ENCODE measurements around the gene KRTAP13-2.

The KRTAP13-2 gene

GRCh38 chr21:30372139-30372770 lies at the start of gene KRTAP13-2:
Gene KRTAP13-2, minus strand, starts transcription at chr21:30372271. Its CDS starts 58 bp downstream, at chr21:30372213.
- DNase-seq, result no peak

- no peak for DNase-seq
Measured at GRCh38 chr21:30415993-30416392, 43.9 kb upstream of the KRTAP13-2 start.

GRCh38 chr21:30408782-30409494 lies 36.9 kb upstream of the KRTAP13-2 start:
- no peak for DNase-seq

- no peak for DNase-seq
Measured at GRCh38 chr21:30395731-30396130, 23.7 kb upstream of the KRTAP13-2 start, which contains the start of gene KRTAP13-1. Gene KRTAP13-1, plus strand, starts transcription at chr21:30396031. Its CDS starts 56 bp downstream, at chr21:30396087.

- no peak for DNase-seq
Measured at GRCh38 chr21:30391492-30392025, 19.5 kb upstream of the KRTAP13-2 start.

- DNase-seq, result no peak
Measured at GRCh38 chr21:30382201-30382600, 10.1 kb upstream of the KRTAP13-2 start.

GRCh38 chr21:30355906-30356305 lies 16.2 kb downstream of the KRTAP13-2 start:
- no peak for DNase-seq

- DNase-seq, result no peak
Measured at GRCh38 chr21:30354308-30355005, 17.6 kb downstream of the KRTAP13-2 start.

- DNase-seq, result no peak
Measured at GRCh38 chr21:30351534-30351933, 20.5 kb downstream of the KRTAP13-2 start.

- no peak for DNase-seq
Measured at GRCh38 chr21:30349572-30349971, 22.5 kb downstream of the KRTAP13-2 start.

GRCh38 chr21:30348506-30348905 lies 23.6 kb downstream of the KRTAP13-2 start, which contains the start of gene KRTAP23-1:
Gene KRTAP23-1, minus strand, starts transcription at chr21:30348606. Its CDS starts 0 bp downstream, at chr21:30348606.
- no peak for DNase-seq

GRCh38 chr21:30345014-30345413 lies 27.1 kb downstream of the KRTAP13-2 start:
- DNase-seq, result no peak

GRCh38 chr21:30340714-30341573 lies 31.1 kb downstream of the KRTAP13-2 start:
- peak in 13 of 56 donors; percentile 1 to 52 (median 7) for DNase-seq

- no peak for DNase-seq
Measured at GRCh38 chr21:30338717-30339116, 33.4 kb downstream of the KRTAP13-2 start.

GRCh38 chr21:30337772-30338171 lies 34.3 kb downstream of the KRTAP13-2 start:
- no peak for DNase-seq

- DNase-seq, result no peak
Measured at GRCh38 chr21:30337276-30337744, 34.8 kb downstream of the KRTAP13-2 start, which contains the start of gene KRTAP27-1. Gene KRTAP27-1, minus strand, starts transcription at chr21:30337694. Its CDS starts 26 bp downstream, at chr21:30337668.

GRCh38 chr21:30336596-30336995 lies 35.5 kb downstream of the KRTAP13-2 start:
- DNase-seq, result no peak

GRCh38 chr21:30333736-30334135 lies 38.3 kb downstream of the KRTAP13-2 start:
- DNase-seq, result no peak

- DNase-seq, result no peak
Measured at GRCh38 chr21:30332681-30333080, 39.4 kb downstream of the KRTAP13-2 start.

- no peak for DNase-seq
Measured at GRCh38 chr21:30329203-30329875, 42.7 kb downstream of the KRTAP13-2 start.
